Measurements from ENCODE around the gene CIDEB. TPM values are rescaled to one million over a fixed set of nuclear protein-coding genes. Genes with fewer than 3 reads are reported as not detected.

The CIDEB gene
- total and polyA plus RNA-seq, 2 of the 13 experiments (the other 11 are each of a cell fraction or from before 2014, with no cell fraction given) = 35.8 to 110 TPM

DNA sequence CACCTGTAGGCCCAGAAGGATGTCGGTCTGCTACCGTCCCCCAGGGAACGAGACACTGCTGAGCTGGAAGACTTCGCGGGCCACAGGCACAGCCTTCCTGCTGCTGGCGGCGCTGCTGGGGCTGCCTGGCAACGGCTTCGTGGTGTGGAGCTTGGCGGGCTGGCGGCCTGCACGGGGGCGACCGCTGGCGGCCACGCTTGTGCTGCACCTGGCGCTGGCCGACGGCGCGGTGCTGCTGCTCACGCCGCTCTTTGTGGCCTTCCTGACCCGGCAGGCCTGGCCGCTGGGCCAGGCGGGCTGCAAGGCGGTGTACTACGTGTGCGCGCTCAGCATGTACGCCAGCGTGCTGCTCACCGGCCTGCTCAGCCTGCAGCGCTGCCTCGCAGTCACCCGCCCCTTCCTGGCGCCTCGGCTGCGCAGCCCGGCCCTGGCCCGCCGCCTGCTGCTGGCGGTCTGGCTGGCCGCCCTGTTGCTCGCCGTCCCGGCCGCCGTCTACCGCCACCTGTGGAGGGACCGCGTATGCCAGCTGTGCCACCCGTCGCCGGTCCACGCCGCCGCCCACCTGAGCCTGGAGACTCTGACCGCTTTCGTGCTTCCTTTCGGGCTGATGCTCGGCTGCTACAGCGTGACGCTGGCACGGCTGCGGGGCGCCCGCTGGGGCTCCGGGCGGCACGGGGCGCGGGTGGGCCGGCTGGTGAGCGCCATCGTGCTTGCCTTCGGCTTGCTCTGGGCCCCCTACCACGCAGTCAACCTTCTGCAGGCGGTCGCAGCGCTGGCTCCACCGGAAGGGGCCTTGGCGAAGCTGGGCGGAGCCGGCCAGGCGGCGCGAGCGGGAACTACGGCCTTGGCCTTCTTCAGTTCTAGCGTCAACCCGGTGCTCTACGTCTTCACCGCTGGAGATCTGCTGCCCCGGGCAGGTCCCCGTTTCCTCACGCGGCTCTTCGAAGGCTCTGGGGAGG lies 3.1 kb upstream of the CIDEB start, which contains the start of gene LTB4R (continued):
- TF ChIP-seq, protein P1, sequence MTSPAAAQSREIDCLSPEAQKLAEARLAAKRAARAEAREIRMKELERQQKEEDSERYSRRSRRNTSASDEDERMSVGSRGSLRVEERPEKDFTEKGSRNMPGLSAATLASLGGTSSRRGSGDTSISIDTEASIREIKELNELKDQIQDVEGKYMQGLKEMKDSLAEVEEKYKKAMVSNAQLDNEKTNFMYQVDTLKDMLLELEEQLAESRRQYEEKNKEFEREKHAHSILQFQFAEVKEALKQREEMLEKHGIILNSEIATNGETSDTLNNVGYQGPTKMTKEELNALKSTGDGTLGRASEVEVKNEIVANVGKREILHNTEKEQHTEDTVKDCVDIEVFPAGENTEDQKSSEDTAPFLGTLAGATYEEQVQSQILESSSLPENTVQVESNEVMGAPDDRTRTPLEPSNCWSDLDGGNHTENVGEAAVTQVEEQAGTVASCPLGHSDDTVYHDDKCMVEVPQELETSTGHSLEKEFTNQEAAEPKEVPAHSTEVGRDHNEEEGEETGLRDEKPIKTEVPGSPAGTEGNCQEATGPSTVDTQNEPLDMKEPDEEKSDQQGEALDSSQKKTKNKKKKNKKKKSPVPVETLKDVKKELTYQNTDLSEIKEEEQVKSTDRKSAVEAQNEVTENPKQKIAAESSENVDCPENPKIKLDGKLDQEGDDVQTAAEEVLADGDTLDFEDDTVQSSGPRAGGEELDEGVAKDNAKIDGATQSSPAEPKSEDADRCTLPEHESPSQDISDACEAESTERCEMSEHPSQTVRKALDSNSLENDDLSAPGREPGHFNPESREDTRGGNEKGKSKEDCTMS (CRISPR knock-in tag; conservative IDR thresholded peaks at IDR 0.05) = no peak
- TF ChIP-seq RERE (CRISPR knock-in tag; IDR thresholded peaks at IDR 0.05; ENCODE audit: low read depth) (no peak), PHB2 (IDR thresholded peaks at IDR 0.05; ENCODE audit: partially characterized antibody) (no peak), RNF219 (CRISPR knock-in tag; IDR thresholded peaks at IDR 0.05) (no peak), TBX2 (CRISPR knock-in tag; IDR thresholded peaks at IDR 0.05; ENCODE audit: borderline replicate concordance) (no peak), SAP130 (CRISPR knock-in tag; IDR thresholded peaks at IDR 0.05; ENCODE audit: low read depth) (no peak), KLF15 (CRISPR knock-in tag; IDR thresholded peaks at IDR 0.05; ENCODE audit: borderline replicate concordance) (no peak), ZFYVE20 (CRISPR knock-in tag; IDR thresholded peaks at IDR 0.05; ENCODE audit: borderline replicate concordance, low read depth) (no peak), TAF1 (CRISPR knock-in tag; IDR thresholded peaks at IDR 0.05) (no peak), SOX6 (IDR thresholded peaks at IDR 0.05) (no peak), SOX6 (CRISPR knock-in tag; IDR thresholded peaks at IDR 0.05) (no peak), ZNF431 (CRISPR knock-in tag; IDR thresholded peaks at IDR 0.05; ENCODE audit: borderline replicate concordance, low read depth) (no peak), CHCHD3 (CRISPR knock-in tag; IDR thresholded peaks at IDR 0.05) (peak; percentile 84; the same call in 1 of the 2 replicates), POGZ (CRISPR knock-in tag; IDR thresholded peaks at IDR 0.05) (no peak), ZNF883 (CRISPR knock-in tag; IDR thresholded peaks at IDR 0.05; ENCODE audit: not compliant biosample characterization) (no peak), POLR2A (IDR thresholded peaks at IDR 0.05; ENCODE audit: insufficient read depth in 1 of 2, low read depth in 2 of 2, low read length in 2 of 2) (no peak), MNT (IDR thresholded peaks at IDR 0.05) (no peak), ISL2 (CRISPR knock-in tag; IDR thresholded peaks at IDR 0.05) (no peak)

Data from HepG2 (cell line).